ENCODE measurements around the gene C6orf136.
A peak's percentile ranks its signal among the peaks of the same experiment; 100 is the strongest.
"Not testable (repeated sequence)": the region's sequence is repeated elsewhere in the genome, so short reads cannot be mapped to it uniquely, and the experiment has no call there.

The C6orf136 gene

GRCh38 chr6:30646450-30647241 lies at the start of gene C6orf136:
Gene C6orf136 (plus strand): TSS chr6:30647133. CDS start chr6:30647232, 99 bp downstream.
- TF ChIP-seq CTCF (conservative IDR thresholded peaks at IDR 0.05; ENCODE audit: low read depth, low read length), result no peak
- peak; percentile 95 for DNase-seq (ENCODE audit: low read depth)
- H3K4me3 ChIP-seq (ENCODE audit: low read depth, low read length), result peak within 1 kb of the TSS; percentile 98

GRCh38 chr6:30597315-30598144 lies 49.4 kb upstream of the C6orf136 start:
- H3K4me3 ChIP-seq (ENCODE audit: low read depth, low read length), result not testable (repeated sequence)
- peak; percentile 90 for DNase-seq (ENCODE audit: low read depth)
- TF ChIP-seq CTCF (conservative IDR thresholded peaks at IDR 0.05; ENCODE audit: low read depth, low read length), result peak; percentile 82

GRCh38 chr6:30598912-30599624 lies 47.9 kb upstream of the C6orf136 start:
- no peak for DNase-seq (ENCODE audit: low read depth)
- no peak for TF ChIP-seq CTCF (conservative IDR thresholded peaks at IDR 0.05; ENCODE audit: low read depth, low read length)
- no peak overlapping the region for H3K4me3 ChIP-seq (ENCODE audit: low read depth, low read length)

GRCh38 chr6:30599625-30600324 lies 47.2 kb upstream of the C6orf136 start:
- no peak for TF ChIP-seq CTCF (conservative IDR thresholded peaks at IDR 0.05; ENCODE audit: low read depth, low read length)
- H3K4me3 ChIP-seq (ENCODE audit: low read depth, low read length), result no peak overlapping the region
- no peak for DNase-seq (ENCODE audit: low read depth)

- H3K4me3 ChIP-seq (ENCODE audit: low read depth, low read length), result no peak overlapping the region
- no peak for TF ChIP-seq CTCF (conservative IDR thresholded peaks at IDR 0.05; ENCODE audit: low read depth, low read length)
- peak; percentile 12 for DNase-seq (ENCODE audit: low read depth)
These were observed 46.4 kb upstream of the C6orf136 start for GRCh38 chr6:30600451-30600961.

GRCh38 chr6:30601436-30601814 lies 45.5 kb upstream of the C6orf136 start:
- no peak overlapping the region for H3K4me3 ChIP-seq (ENCODE audit: low read depth, low read length)
- no peak for DNase-seq (ENCODE audit: low read depth)

More at GRCh38 chr6:30601436-30601814, 45.5 kb upstream of the C6orf136 start:
- TF ChIP-seq CTCF (conservative IDR thresholded peaks at IDR 0.05; ENCODE audit: low read depth, low read length), result no peak
